ENCODE measurements around the gene ISLR.

Gene ISLR

DNA sequence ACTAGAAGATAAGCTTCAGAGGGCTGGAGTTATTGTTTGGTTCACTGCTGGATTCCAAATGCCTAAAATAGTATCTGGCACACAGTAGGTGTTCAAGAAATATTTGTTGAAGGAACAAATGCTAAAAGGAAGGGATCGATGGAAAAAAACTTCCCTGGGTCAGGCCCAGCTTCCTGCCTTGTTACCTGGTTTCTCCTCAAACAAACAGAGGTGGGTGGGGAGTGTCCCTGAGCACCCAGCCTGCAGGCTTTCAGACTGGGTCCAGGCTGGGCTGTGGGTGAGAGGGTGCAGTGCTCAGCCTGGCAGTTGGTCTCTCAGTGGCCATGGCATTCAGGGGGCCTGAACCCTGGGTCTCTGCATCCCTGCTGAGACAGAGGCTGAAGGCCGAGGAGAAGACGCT, 43.4 kb downstream of the ISLR start:
- TF ChIP-seq, protein P1, sequence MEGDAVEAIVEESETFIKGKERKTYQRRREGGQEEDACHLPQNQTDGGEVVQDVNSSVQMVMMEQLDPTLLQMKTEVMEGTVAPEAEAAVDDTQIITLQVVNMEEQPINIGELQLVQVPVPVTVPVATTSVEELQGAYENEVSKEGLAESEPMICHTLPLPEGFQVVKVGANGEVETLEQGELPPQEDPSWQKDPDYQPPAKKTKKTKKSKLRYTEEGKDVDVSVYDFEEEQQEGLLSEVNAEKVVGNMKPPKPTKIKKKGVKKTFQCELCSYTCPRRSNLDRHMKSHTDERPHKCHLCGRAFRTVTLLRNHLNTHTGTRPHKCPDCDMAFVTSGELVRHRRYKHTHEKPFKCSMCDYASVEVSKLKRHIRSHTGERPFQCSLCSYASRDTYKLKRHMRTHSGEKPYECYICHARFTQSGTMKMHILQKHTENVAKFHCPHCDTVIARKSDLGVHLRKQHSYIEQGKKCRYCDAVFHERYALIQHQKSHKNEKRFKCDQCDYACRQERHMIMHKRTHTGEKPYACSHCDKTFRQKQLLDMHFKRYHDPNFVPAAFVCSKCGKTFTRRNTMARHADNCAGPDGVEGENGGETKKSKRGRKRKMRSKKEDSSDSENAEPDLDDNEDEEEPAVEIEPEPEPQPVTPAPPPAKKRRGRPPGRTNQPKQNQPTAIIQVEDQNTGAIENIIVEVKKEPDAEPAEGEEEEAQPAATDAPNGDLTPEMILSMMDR (IDR thresholded peaks at IDR 0.05; ENCODE audit: insufficient read depth, low read length, missing control alignments) = no peak
- ChIA-PET CTCF (no interaction called here), POLR2A (no interaction called here)
- no peak overlapping the region for H3K4me3 ChIP-seq (ENCODE audit: low read depth, low read length)
- DNase-seq (ENCODE audit: low read depth, low spot score) = no peak

DNA sequence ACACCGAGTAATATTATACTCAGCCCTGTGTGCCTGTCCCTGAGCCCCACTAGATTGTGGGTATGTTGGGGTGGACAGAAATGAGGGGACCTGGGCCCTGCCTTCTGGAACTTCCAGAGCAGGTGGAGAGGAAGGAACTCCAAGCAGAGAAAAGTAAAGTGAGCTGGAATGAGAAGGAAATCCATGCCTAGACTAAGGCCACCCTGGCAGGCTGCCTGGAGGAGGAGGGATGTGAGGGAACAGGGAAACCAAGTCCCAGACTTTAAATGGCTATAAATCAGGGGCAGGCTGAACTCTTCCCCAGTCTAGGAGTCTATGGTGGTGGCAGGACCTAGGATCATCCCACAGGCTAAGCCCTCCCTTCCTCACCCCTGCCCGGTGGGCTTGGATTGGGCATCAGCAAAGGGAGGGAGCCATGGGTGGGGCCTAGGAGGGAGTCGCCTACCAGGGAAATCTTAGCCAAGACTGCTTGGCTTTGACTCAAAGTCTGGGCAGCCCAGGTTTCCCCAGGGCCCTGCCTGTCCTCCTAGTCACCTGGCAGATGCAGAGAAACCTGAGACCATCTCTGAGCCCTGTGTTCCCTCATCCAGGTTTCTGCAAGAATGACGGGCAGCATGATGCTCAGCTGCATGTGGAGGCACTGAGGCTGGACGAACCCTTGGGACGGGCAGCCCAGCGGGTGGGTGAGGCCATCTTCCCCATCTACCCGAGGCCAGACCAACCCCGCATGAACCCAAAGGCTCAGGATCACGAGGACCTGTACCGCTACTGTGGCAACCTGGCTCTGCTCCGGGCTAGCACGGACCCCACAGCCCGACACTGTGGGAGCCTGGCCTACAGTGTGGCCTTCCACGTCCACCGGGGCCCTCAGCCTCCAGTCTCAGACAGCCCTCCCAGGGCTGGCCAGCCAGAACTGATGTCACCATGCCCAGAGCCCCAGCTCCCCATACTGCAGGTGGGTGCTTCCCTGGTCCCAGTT, 44.7 kb downstream of the ISLR start:
- TF ChIP-seq, protein P1 (IDR thresholded peaks at IDR 0.05; ENCODE audit: insufficient read depth, low read length, missing control alignments) = no peak
- ChIA-PET POLR2A (interaction anchor here (0.5 kb wide), 1 partner anchor 25 kb away, joined by 3 read pairs; no protein-coding TSS in a partner anchor), CTCF (no interaction called here)
- DNase-seq (ENCODE audit: low read depth, low spot score) = no peak
- no peak overlapping the region for H3K4me3 ChIP-seq (ENCODE audit: low read depth, low read length)

DNA sequence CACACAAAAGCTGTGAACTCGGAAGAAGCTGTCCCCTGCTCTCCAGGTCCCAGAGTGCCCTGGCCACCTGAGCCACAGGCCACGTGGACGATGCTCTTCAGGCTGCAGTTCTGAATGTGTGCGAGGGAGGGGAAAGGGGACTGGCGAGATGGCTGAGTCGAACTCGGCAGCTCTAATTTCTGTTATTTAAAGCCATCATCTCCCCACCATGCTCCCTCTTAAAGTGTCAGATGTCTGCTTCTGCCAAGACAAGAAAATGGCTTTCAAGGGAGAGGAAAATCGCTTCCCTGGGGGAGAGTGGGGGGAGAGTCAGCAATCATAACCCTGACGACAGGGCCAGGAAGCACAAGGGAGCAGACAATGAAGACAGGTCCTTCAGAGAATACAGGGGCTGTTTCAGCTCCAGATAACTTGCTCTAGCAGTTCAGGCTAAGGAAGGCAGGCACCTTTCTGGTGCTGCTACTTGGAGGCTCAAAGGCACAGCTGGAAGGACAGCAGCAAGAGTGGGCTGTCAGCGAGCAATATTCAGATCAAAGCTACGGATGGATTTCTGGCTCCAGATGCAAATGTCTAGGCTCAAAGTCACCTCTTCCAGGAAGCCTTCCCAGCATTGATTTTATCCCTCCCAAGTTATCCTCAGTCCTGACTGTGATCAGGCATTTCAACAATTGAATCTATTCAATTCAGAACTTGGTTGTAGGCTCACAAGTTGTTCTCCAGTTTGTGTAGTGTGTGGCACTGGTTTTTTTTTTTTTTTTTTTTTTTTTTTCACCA, 47.2 kb downstream of the ISLR start:
- ChIA-PET POLR2A (interaction anchor here (1.0 kb wide), 1 partner anchor 24 kb away, joined by 5 read pairs; no protein-coding TSS in a partner anchor), CTCF (interaction anchor here (1.2 kb wide), 1 partner anchor 10 kb away, joined by 3 read pairs; no protein-coding TSS in a partner anchor)
- no peak for DNase-seq (ENCODE audit: low read depth, low spot score)
- H3K4me3 ChIP-seq (ENCODE audit: low read depth, low read length) = no peak overlapping the region
- TF ChIP-seq, protein P1 (IDR thresholded peaks at IDR 0.05; ENCODE audit: insufficient read depth, low read length, missing control alignments) = no peak

DNA sequence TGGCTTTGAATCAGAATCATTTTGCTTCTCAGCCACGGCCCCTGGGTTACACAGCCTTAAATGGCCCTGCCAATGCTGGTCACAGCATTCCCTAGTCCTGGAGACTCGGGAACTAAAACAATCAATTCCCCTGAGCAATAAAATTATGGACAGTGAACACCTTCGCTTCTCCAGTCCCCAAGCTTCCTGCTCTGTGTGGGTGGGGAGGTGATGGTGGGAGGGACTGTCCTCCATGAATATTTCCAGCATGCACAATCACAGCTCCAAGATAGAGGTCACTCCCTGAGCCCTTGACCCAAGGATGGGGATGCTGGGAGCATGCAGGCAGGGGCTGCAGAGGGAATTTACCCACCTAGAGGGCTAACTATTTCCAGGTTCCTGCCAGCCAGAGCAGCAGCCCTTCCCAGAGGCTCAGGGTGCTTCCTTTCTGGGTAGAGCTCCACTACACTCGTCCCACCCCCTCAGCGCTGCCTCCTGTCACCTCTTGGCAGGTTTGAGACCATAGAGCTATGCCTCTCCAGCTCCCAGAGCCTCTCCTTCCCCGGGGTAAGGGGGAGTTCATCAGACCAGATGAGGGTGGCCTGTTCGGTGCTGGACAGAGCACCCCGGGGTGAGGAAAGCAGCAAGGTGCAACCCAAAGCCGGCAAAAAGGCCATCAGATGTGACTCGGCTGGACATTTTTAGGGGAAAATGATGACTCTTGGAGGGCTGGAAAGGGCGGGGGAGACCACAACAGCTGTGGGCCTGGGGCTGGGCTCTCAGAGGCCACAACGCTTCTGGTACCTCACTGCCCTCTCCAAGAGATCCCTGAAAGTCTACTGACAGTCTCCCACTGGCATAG, 48.1 kb downstream of the ISLR start:
- POLR2A ChIA-PET = interaction anchor here (1.0 kb wide), 1 partner anchor 25 kb away, joined by 5 read pairs; no protein-coding TSS in a partner anchor
- H3K4me3 ChIP-seq (ENCODE audit: low read depth, low read length) = no peak overlapping the region
- no peak for DNase-seq (ENCODE audit: low read depth, low spot score)
- TF ChIP-seq, protein P1 (IDR thresholded peaks at IDR 0.05; ENCODE audit: insufficient read depth, low read length, missing control alignments) = no peak
- CTCF ChIA-PET = no interaction called here

DNA sequence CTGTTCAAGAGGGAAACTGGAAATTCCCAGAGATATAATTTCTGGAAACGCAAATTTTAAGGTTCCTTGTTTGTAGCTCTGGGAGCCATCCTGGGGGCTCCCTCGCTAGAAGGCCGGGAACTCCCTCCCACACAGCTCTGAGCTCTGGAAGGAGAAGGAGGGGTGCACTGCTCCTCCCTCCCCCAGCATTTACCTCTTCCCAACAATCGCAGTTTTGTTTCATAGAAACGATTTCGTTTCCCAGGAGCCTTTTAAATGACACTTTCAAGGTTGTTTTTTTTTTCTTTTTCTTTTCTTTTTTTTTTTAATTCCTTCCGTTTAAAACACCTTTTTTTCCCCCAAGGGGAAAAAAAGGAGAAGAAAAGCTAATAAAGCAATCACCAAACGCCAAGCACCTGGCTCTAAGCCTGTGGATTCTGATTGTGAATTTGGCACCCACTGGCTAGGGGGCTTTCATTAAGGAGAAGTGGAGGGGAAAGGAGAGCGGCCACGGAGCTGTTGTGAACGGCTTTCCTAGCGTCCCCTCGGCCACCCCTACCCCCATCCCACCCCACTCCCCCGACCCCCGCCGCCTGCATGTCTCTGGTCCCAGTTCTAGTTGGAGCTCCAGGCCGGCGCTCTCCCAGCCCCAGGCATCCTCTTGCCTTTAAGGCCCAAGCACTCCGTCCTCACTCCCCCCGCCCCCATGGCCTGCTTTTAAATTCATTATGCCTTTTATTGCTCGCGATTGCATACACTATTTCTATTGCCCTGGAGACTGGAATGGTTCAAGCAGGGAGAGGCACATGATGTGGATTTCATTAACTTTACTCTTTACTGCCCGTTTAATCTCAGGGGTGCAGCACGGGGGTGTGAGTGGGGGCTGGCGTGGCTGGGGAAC, 49.0 kb downstream of the ISLR start:
- no peak overlapping the region for H3K4me3 ChIP-seq (ENCODE audit: low read depth, low read length)
- ChIA-PET POLR2A (no interaction called here), CTCF (interaction anchor here (1.6 kb wide), 1 partner anchor 169 kb away, joined by 4 read pairs; no protein-coding TSS in a partner anchor)
- DNase-seq (ENCODE audit: low read depth, low spot score) = no peak
- TF ChIP-seq, protein P1 (IDR thresholded peaks at IDR 0.05; ENCODE audit: insufficient read depth, low read length, missing control alignments) = no peak
